ENCODE data around the gene ENO2.

ENO2 gene

GRCh38 chr12:6962285-6963015 is 48.1 kb downstream of the ENO2 start:
- DNase-seq = no peak

- DNase-seq = no peak
These were observed 48.8 kb downstream of the ENO2 start for GRCh38 chr12:6963016-6963731.

- DNase-seq = no peak
These were observed 49.5 kb downstream of the ENO2 start for GRCh38 chr12:6963791-6964413.

- no peak for DNase-seq
These were observed 50.2 kb downstream of the ENO2 start for GRCh38 chr12:6964605-6965025.

- peak; percentile 89 for DNase-seq
These were observed 50.8 kb downstream of the ENO2 start for GRCh38 chr12:6965026-6965661.

- DNase-seq = no peak
These were observed 51.3 kb downstream of the ENO2 start for GRCh38 chr12:6965714-6966113.

GRCh38 chr12:6966351-6966750 is 52.0 kb downstream of the ENO2 start:
- DNase-seq = no peak

- DNase-seq = no peak
These were observed 53.3 kb downstream of the ENO2 start for GRCh38 chr12:6967651-6968100.

- no peak for DNase-seq
These were observed 54.0 kb downstream of the ENO2 start for GRCh38 chr12:6968426-6968825.

- no peak for DNase-seq
These were observed 55.7 kb downstream of the ENO2 start for GRCh38 chr12:6970096-6970527.
